H9 (cell line): ENCODE data around the gene DDX28. TPM values are rescaled to one million over a fixed set of nuclear protein-coding genes. Genes with fewer than 3 reads are reported as not detected.

ENCODE experiments used
- DNase-seq: peaks from one replicate; pipeline ENCODE4 v3.0.0-alpha.2; 2017
- H2AFZ ChIP-seq: one replicate; pipeline ENCODE4 v1.6.1; 2013; ENCODE audit warnings: mild to moderate bottlenecking, low read length, control low read depth, moderate library complexity
- H2AK5ac ChIP-seq: 2 replicates; pipeline ENCODE4 v1.6.1; 2013; ENCODE audit warnings: low read length, control low read depth, mixed read lengths; ENCODE audit not compliant: insufficient read length
- H2BK120ac ChIP-seq: one replicate; pipeline ENCODE4 v1.6.1; 2013; ENCODE audit warnings: low read depth, mild to moderate bottlenecking, low read length, control low read depth, inconsistent platforms; ENCODE audit not compliant: poor library complexity, severe bottlenecking
- H2BK12ac ChIP-seq: 2 replicates; pipeline ENCODE4 v1.6.1; 2013; ENCODE audit warnings: low read length, control low read depth, mixed read lengths, low read depth; ENCODE audit not compliant: insufficient read length
- H2BK15ac ChIP-seq: 2 replicates; pipeline ENCODE4 v1.6.1; 2013; ENCODE audit warnings: low read depth, low read length, control low read depth
- H2BK20ac ChIP-seq: one replicate; pipeline ENCODE4 v1.6.1; 2013; ENCODE audit warnings: low read depth, mild to moderate bottlenecking, low read length, control low read depth, inconsistent platforms; ENCODE audit not compliant: poor library complexity, severe bottlenecking
- H2BK5ac ChIP-seq: 2 replicates; pipeline ENCODE4 v1.6.1; 2013; ENCODE audit warnings: low read length, control low read depth, mixed read lengths; ENCODE audit not compliant: insufficient read length
- H3K14ac ChIP-seq: 2 replicates; pipeline ENCODE4 v1.6.1; 2013; ENCODE audit warnings: low read length, control low read depth; ENCODE audit not compliant: insufficient read depth
- H3K18ac ChIP-seq: 2 replicates; pipeline ENCODE4 v1.6.1; 2013; ENCODE audit warnings: low read depth, mild to moderate bottlenecking, mixed read lengths, low read length, control low read depth; ENCODE audit not compliant: insufficient read length
- H3K23ac ChIP-seq: 2 replicates; pipeline ENCODE4 v1.6.1; 2013; ENCODE audit warnings: low read length, control low read depth, mixed read lengths, low read depth; ENCODE audit not compliant: insufficient read length
- H3K23me2 ChIP-seq: 2 replicates; pipeline ENCODE4 v1.6.1; 2013; ENCODE audit warnings: low read depth, mild to moderate bottlenecking, mixed read lengths, low read length, control low read depth; ENCODE audit not compliant: insufficient read length, poor library complexity, severe bottlenecking
- H3K27ac ChIP-seq: 2 replicates; pipeline ENCODE4 v1.5.1; 2013; ENCODE audit warnings: low read length, control low read depth, mixed read lengths, low read depth; ENCODE audit not compliant: insufficient read length
- H3K27me3 ChIP-seq: 2 replicates; pipeline ENCODE4 v1.6.1; 2013; ENCODE audit warnings: low read length, control low read depth, inconsistent platforms; ENCODE audit not compliant: insufficient read depth
- H3K4ac ChIP-seq: 2 replicates; pipeline ENCODE4 v1.6.1; 2013; ENCODE audit warnings: low read depth, mild to moderate bottlenecking, control low read depth, inconsistent platforms, low read length, moderate library complexity
- H3K4me1 ChIP-seq: 2 replicates; pipeline ENCODE4 v1.6.1; 2013; ENCODE audit warnings: low read length, control low read depth, inconsistent platforms; ENCODE audit not compliant: insufficient read depth
- H3K4me2 ChIP-seq: 2 replicates; pipeline ENCODE4 v1.6.1; 2013; ENCODE audit warnings: low read length, control low read depth, mixed read lengths; ENCODE audit not compliant: insufficient read length, insufficient read depth
- H3K56ac ChIP-seq: 2 replicates; pipeline ENCODE4 v1.6.1; 2013; ENCODE audit warnings: low read depth, mild to moderate bottlenecking, mixed read lengths, low read length, control low read depth; ENCODE audit not compliant: insufficient read length
- H3K79me1 ChIP-seq: 2 replicates; pipeline ENCODE4 v1.6.1; 2013; ENCODE audit warnings: low read depth, mild to moderate bottlenecking, moderate library complexity, low read length, control low read depth, inconsistent platforms; ENCODE audit not compliant: insufficient read depth, poor library complexity, severe bottlenecking
- H3K79me2 ChIP-seq: 2 replicates; pipeline ENCODE4 v1.6.1; 2013; ENCODE audit warnings: low read length, control low read depth, inconsistent platforms; ENCODE audit not compliant: insufficient read depth
- H3K9ac ChIP-seq: 2 replicates; pipeline ENCODE4 v1.6.1; 2013; ENCODE audit warnings: low read length, control low read depth, mixed read lengths; ENCODE audit not compliant: insufficient read length; ENCODE audit errors: extremely low read depth
- H3K9me3 ChIP-seq: one replicate; pipeline ENCODE4 v1.6.1; 2013; ENCODE audit warnings: low read depth, low read length, inconsistent platforms; ENCODE audit not compliant: control insufficient read depth
- H3T11ph ChIP-seq: one replicate; pipeline ENCODE4 v1.6.1; 2013; ENCODE audit warnings: mild to moderate bottlenecking, low read length, control low read depth, inconsistent platforms
- H4K20me1 ChIP-seq: one replicate; pipeline ENCODE4 v1.6.1; 2013; ENCODE audit not compliant: control insufficient read depth, insufficient read length, insufficient read depth
- H4K5ac ChIP-seq: 2 replicates; pipeline ENCODE4 v1.6.1; 2013; ENCODE audit warnings: low read depth, mild to moderate bottlenecking, mixed read lengths, low read length, control low read depth; ENCODE audit not compliant: insufficient read length
- H4K8ac ChIP-seq: replicated peaks from 2 replicates; pipeline ENCODE4 v1.6.1; 2013; ENCODE audit warnings: low read length, control low read depth, mixed read lengths, low read depth; ENCODE audit not compliant: insufficient read length
- H4K91ac ChIP-seq: 2 replicates; pipeline ENCODE4 v1.6.1; 2013; ENCODE audit warnings: low read depth, mild to moderate bottlenecking, moderate library complexity, mixed read lengths, low read length, control low read depth; ENCODE audit not compliant: insufficient read length
- H3K27ac Mint-ChIP-seq, 3 experiments: 2 replicates in 2 of 3; 3 replicates in 1 of 3; pipeline ENCODE4 v1.8.0; 2020 to 2021; ENCODE audit warnings: mixed read lengths in 3 of 3, mild to moderate bottlenecking in 1 of 3, moderate library complexity in 1 of 3
- H3K27me3 Mint-ChIP-seq: 2 replicates; pipeline ENCODE4 v1.8.0; 2021; ENCODE audit warnings: low read depth, mild to moderate bottlenecking, moderate library complexity, mixed read lengths
- H3K36me3 Mint-ChIP-seq, 3 experiments: 2 replicates in 2 of 3; 3 replicates in 1 of 3; pipeline ENCODE4 v1.8.0; 2020 to 2021; ENCODE audit warnings: low read depth in 3 of 3, mixed read lengths in 3 of 3; ENCODE audit not compliant: insufficient read depth in 1 of 3
- H3K4me1 Mint-ChIP-seq, 2 experiments: 2 replicates each; pipeline ENCODE4 v1.8.0; 2020; ENCODE audit warnings: mixed read lengths in 2 of 2
- H3K4me3 Mint-ChIP-seq, 2 experiments: 2 replicates in 1 of 2; 3 replicates in 1 of 2; pipeline ENCODE4 v1.8.0; 2020 to 2021; ENCODE audit warnings: mild to moderate bottlenecking in 2 of 2, mixed read lengths in 2 of 2, moderate library complexity in 1 of 2
- H3K9me3 Mint-ChIP-seq, 2 experiments: 2 replicates in 1 of 2; 3 replicates in 1 of 2; pipeline ENCODE4 v1.8.0; 2020; ENCODE audit warnings: mild to moderate bottlenecking in 2 of 2, mixed read lengths in 2 of 2, moderate library complexity in 1 of 2
- CTCF ChIP-seq: fragments of 200-600 bp; sonication (generic); conservative IDR thresholded peaks from 3 replicates; pipeline ENCODE4 v1.8.0; 2021; ENCODE audit warnings: antibody characterized with exemption, mild to moderate bottlenecking
- WGBS: extraction: QIAGEN DNeasy Blood & Tissue Kit; methylation state at CpG from one replicate; pipeline ENCODE4 v1.1.7; 2013; ENCODE audit warnings: missing lambda C conversion rate, low lambda C conversion rate, mixed read lengths; ENCODE audit not compliant: insufficient read length; ENCODE audit errors: extremely low coverage; 5-methylcytosine and 5-hydroxymethylcytosine counted together
- total RNA-seq: library from RNA; stranded (reverse); gene quantifications from 2 replicates; pipeline ENCODE4 v1.2.1, GENCODE V29; 2021

Gene DDX28
- total RNA-seq, 1 experiment from 2014 or later: 22.9 TPM

- Histone ChIP-seq H3K4ac (no peak overlapping the region), H3K14ac (no peak overlapping the region), H4K5ac (no peak overlapping the region), H3K79me1 (no peaks in the 10 kb centered on the region), H3K18ac (no peak overlapping the region), H2AK5ac (no peak overlapping the region), H4K91ac (no peak overlapping the region), H4K8ac (no peak overlapping the region), H3K4me1 (no peaks in the 10 kb centered on the region), H3K23me2 (no peaks in the 10 kb centered on the region), H2BK20ac (no peak overlapping the region), H3K27ac (no peak overlapping the region), H2BK12ac (no peak overlapping the region), H3T11ph (no peak overlapping the region), H3K9ac (no peak overlapping the region), H4K20me1 (no peaks in the 10 kb centered on the region), H2BK120ac (no peak overlapping the region), H3K4me2 (no peak overlapping the region), H3K9me3 (no peaks in the 10 kb centered on the region), H2BK5ac (no peak overlapping the region), H3K56ac (no peak overlapping the region), H2BK15ac (no peak overlapping the region), H3K79me2 (no peaks in the 10 kb centered on the region), H3K27me3 (no peaks in the 10 kb centered on the region), H2AFZ (no peak overlapping the region), H3K23ac (no peak overlapping the region)
- DNase-seq: no peak
- Mint-ChIP-seq H3K27ac (no peak overlapping the region), H3K9me3 (no peaks in the 10 kb centered on the region), H3K36me3 (peaks cover 7 to 15% (median 13%) of the 10 kb centered on the region in 3 experiments; a peak in 6 of 7 replicates), H3K4me3 (no peak overlapping the region), H3K27me3 (no peaks in the 10 kb centered on the region), H3K4me1 (peaks cover 0 to under 1% of the 10 kb centered on the region in 2 experiments; a peak in 1 of 4 replicates)
- no CpG with 5 or more reads among the region's 2 CpGs for WGBS
- TF ChIP-seq CTCF: no peak
These were observed 12.2 kb upstream of the DDX28 start for GRCh38 chr16:68035227-68035626.
